GM03348 (cell line): ENCODE data around the gene NSD1.

Experiments
- DNase-seq: peaks from one replicate; pipeline ENCODE4 v3.0.0; 2012; ENCODE audit warnings: low spot score

The NSD1 gene

DNA sequence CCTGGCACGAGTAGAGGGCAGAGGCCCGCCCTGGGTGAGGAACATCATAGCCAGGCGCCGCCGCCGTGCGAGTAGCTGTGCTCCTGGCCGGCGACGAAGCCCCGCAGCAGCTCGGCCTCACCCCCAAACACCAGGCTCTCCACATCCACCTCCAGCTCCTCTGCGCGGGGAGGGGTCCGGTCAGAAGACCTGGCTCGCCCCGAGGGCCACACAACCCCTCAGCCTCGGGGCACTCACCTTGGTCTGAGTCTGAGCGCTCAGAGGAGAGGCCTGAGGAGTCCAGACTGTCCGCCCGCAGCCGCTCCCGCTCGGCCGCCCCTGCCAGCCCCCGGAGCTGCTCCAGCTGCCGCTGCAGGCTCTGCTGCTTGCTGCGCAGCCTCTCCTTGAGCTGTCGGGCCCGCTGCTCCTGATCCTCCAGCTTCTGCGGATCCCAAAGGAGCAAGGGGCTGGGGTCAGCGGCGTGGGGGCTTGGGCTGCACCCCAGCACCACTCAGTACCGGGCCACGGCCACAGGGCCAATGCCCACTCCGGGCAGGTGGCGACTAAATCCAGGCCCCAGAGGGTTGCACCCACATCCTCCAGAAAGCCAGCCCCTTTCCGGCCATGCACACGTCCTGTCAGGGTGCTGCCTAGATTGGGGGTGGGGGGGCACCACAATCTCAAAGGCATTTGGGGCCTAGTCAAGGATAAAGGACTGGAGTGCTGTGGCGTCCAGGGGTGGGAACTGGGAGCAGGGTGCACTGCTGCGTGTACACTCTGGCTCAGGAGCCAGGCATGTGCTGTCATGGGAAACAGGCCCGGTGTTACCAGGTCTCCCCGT lies 174.2 kb downstream of the NSD1 start:
- DNase-seq, result no peak

DNA sequence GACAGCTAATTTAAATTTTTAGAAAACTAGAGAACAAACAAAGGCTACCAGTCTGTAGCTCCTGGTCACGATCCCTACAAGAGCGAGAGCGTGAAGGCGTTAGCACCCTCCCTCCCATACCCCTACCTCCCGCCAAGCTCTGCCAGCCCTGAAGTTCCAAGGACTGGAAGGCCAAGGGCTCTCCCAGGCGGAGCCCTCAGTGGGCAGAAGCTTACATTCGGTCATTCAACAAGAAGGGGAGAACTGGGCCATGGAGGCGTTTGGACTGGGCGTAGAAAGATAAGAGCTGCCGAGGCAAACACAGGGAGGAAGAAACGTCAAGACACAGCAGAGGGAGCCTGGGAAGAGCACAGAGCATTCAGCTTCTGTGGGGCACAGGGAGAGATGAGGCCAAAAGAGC lies 175.2 kb downstream of the NSD1 start:
- no peak for DNase-seq

DNA sequence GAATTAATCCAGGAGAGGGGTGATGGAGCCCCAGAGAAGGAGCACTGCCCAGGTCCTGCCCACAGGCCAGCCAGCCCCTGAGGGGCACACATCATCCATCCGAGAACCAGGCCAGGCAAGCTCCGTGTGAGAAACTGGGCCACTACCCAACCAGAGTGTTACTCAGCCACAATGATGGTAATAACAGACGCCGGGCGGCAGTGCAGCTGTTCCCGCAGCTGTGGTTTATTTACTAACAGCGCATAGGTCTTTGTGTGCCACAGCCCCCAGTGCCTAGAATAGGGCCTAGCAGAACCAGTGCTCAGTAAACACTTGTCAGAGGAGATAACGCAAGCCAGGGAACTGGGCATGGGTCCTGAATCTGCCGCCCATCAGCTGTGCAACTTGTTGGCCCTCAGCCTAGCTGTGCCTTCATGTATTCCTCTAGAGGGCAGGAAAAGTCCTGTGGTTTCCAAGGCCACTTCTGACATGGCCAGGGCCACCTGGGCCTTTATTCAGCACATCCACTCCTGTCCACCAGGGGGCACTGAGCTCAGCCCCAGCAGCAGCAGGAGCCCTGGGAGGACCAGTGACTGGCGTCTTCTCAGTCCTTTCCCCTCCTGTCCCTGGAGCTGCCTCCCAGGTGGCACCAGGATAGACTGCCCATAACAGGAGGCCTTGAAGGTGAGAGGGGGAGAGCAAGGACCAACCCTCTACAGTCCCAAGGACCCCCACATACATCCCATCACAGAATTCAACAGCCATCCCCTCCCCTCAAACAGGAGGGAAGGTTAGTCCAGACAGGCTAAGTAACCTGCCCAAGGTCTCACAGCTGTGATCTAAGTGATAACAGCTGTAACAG lies 176.0 kb downstream of the NSD1 start:
- peak; percentile 80 for DNase-seq

DNA sequence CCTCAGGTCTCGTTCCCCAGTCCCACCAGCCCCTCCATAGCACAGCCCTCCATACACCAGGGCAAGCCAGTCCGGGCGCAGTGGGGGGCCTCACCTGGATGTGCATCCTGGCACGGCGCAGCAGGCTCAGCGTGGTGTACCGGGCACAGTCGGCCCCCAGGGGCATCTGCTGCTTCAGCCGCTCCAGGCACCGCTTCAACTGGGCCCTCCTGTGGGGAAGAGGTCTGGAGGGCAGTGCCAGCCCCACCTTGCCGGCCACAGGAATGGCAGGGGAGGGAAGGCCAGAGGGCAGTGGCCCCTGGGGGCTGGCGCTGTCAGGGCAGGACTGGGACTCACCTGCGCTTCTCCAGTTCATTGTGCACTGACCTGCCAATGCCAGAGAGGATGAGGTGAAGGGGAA lies 176.8 kb downstream of the NSD1 start:
- DNase-seq, result no peak

DNA sequence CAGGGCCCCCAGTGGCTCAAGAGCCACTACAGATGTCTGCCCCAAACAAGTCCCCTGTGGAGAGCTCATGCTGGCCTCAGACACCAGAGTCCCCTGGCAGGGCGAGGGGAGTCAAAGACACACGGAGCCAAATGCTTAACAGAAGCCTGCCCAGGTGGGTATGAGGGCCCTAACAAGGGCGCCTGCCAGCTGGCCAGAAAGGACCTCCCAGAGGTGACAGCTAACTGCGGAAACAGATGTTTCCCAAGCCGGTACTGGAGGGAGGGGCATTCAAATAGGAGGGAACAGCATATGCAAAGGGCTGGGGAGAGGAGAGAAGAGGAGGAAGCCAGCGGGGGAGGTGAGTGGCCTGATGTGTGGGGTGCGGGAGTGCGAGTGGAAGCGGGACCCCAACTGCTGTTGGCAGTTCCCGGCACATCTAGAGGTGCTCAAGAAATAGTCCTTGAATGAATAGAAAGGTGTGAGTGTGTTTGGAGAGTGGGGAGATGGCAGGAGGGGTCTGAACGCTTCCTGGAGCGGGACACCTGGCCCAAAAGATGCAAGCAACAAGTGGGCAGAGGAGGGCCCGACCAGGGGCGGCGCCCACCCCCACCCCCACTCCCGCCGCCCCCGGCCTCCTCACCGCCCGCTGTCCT lies 177.3 kb downstream of the NSD1 start:
- no peak for DNase-seq

DNA sequence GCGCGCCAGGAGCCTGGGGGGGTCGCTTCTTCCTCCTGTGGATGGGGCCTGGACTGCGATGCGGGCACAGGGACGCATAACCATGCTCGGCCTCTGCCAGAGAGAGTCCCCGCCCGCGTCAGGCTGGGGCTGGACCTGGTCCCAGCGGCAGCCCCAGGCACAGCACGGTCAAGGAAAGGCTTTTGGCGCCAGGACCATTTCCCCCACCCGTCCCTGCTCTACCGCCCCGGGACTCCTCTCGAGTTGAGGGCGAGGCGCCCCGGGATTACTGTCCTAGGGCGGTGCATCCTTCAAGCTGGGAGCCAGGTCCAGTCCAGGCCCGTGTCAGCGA lies 177.8 kb downstream of the NSD1 start:
- DNase-seq, result peak; percentile 37

DNA sequence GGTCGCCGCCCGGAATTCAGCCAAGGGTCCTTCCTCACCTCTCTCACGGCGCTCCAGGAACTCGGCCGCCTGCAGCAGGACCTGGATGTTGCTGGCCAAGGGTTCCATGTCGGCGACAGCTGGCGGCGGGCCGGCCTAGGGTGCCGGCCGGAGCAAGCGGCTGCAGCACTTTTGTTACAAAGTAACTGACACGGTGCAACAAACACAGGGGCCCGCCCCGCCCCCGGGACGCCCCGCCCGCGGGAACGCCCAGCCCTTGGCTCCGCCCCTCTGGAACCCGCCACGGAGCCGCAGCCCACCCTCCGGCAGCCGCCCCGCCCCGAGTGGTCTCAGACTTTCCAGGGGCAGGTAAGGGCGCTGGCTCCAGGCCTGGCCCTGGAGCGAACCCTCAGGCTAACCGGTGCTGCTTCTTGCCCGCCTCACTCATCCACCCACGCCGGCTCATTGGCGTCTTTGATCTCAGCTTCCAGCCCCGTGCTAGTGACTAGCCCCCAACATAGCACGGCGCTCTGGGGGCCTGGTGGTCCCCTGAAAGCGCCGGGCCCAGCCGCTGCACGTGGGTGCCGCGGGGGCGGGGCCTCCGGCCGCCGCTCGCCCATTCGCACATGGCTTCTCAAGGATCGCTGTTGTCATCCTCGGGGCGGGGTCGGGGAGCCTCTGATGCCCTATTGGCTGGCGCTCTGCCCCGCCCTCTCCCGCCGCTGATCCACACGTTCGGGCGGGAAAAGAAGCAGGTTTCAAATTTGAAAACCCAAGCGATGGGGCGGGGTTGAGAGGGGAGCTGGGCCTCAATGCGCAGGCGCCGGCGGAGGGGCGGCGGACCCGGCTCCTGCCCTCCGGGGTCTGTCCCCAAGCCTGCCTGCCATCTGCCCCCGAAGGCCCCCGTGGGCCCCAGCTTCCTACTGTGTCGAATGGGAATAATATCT lies 178.4 kb downstream of the NSD1 start, which contains the start of gene MXD3:
MXD3 (minus strand) TSS at position 176 of the 926 bp plus-strand sequence; CDS start at position 108, 68 bp downstream.
- DNase-seq, result peak; percentile 99

DNA sequence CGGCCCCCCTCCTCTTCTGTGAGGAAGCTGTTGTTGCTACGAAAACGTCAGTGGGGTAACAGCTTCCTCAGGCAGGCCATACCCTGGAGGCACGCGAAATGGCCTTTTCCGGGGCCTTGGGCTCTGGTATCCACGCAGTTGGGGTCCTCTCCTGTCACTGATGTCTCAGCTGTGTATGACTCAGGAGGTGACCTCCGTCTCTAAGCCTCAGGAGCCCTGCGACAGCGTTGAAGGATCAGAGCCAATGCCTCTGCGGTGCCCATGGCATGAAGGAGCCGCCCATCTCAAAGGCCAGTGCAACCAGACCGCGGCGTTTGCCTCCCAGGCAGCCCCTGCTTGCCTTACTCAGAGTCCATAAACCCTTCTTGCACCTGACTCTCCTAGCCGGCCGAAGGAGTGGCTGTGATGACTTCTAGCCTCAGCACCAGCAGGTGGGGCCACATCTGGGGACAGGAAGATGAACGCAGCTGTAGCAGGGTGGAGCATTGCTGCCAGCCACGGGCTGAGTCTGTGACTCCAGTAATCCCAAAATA lies 179.1 kb downstream of the NSD1 start:
- no peak for DNase-seq

DNA sequence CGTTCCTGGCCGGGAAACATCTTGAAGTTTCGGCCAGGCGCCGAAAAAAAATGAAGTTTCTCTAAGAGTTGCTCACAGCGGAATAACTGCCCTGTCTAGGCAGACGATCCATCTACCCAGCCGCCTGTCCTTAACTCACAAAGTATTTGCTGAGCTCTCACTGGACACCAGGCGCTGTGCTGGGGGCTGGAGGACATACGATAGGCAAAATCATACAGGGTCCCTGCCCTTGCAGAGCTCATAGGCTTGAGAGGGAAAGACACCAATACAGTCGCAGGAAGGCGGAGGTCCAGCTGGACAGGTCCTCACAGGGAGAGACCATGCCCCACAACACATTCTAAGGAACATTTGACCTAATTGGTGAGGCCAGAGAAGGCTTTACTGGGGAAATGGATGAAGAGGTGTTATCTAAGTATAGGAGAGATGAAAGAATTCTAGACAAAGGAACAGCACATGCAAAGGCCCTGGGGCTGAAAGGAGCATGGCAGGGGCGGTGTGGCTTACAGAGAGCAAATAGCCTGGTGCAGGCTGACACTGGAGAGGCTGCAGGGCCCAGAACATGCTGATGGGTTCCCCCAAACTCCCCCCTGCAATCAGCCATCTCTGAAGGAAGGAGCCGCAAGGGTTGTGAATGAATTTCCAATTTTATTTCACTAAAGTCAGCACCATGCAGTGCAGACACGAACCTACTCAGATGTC lies 180.1 kb downstream of the NSD1 start:
- DNase-seq, result no peak

DNA sequence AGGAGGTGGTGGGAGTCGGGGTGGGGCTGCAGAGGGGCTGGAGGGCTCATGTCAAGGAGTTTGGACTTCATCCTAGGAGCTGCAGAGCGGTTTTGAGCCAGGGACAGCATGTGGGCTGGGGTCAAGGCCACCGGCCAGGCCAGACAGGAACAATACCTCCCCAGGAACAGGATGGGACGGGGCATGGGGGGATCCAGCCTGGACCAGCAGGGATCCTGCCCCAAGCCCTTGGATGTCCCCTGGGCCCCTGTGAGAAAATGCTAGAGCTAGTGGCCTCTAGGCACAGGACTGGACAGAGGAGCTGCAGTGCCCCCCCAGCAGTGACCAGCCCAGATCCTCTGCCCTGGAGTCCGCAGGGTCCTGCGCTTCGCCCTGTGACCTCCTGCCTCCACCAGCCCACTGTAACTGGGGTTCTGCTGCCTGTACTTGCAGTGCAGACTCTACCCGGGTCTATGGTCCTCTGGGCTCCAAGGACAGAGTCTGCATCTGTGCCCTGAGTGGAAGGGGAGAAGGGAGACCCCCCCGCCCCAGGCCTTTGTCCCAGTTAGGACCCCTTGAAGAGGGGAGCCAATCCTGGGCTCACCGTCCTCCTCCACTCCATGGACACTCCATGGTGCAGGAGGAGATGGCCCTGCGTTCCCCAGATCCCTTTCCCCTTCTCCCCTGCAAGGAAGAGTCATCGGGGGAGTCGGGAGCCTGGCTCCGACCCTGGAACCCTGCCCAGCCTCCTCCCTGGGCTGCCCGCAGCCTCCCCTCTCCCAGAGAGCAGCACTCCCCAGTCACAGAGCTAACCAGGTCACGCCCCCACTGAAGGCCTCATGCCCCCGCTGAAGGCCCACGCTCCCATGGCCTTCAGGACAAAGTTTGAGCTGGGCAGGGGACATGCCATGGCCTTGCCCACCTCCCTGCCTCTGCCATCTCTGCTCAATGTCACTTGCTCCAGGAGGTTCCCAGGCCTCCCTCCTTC lies 181.1 kb downstream of the NSD1 start:
- no peak for DNase-seq

DNA sequence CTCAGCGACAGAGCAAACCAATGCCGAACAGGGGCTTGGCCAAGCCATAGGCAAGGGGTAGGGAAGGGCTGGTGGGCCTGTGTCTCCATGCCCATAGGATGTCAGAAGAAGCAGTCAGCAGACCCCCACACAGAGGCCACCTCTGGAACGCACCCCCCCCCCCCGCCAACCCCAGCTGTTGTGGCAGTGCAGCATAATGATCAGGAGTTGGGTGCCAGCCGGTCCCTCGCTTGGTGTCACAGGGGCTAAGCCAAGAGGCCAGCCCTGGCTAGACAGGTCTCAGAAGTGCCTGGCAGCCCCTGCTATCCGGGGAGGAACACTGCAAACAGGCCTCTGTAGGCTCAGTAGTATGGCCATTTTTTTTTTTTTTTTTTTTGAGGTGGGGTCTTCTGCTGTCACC lies 181.8 kb downstream of the NSD1 start:
- no peak for DNase-seq

DNA sequence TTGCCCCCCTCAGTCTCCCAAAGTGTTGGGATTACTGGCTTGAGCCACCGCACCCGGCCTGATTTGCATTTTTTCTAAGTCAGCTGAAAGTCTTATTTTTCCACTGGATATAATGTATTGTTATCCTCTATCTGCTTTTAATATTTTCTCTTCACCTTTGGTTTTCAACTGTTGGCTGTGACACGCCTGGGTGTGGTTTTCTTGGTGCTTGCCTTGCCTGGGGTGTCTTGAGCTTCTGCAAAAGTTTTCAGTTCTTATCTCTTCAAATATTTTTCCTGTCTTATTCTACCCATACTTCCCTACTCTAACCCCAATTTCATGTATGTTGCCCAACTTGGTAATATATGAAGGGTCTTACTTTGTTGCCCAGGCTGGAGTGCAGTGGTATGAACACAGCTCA lies 182.4 kb downstream of the NSD1 start:
- DNase-seq, result no peak

DNA sequence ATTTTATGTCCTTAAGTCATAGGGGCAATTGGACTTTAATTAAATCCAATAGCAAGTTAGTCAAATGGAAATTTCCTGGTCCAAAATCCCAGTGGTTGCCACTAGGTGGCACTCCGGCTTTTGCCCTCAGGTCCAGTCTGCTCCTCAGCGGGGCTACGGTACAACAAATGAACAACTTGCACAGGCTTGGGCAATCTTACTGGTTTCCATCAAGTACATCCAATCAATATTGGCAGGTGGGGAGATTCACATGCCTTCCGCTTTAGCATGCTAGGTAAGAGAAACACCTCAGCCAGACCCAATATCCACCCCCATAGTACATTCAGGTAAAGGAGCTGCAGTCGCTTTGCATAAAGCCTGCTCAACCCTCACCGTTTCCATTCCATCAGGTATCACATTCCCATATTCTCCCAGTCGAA lies 184.4 kb downstream of the NSD1 start:
- peak; percentile 82 for DNase-seq

DNA sequence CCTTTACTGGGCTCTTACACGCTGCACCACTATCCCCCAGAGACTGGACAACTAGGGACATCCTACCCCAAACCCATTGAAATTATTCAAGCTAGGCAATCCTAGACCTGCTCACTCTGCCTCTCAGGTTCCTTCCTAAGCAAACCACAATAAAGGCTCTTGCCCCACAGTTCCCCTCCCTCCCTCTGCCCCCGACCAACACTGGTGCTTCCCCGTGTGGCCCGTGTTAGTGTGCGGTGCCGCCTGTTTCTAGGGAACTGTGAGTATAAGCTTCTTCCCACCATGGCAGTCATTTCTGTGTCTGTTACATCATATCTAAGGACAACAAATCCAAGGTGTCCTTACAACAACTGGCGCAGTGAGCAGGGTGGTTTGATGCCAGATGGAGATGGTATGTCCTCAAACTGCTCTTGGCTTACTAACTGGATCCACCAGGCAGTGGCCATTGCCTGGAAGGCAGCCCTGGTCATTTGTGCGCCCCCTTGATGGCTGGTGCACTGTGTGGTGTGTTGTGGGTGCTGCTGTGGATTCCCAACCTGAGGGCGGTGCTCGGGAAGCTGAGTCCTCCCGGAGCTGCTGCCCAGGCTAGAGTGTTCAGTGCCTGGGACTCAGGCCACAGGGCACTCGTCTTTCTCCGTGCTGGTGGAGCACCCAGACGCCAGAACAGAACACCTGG lies 186.5 kb downstream of the NSD1 start:
- DNase-seq, result no peak

DNA sequence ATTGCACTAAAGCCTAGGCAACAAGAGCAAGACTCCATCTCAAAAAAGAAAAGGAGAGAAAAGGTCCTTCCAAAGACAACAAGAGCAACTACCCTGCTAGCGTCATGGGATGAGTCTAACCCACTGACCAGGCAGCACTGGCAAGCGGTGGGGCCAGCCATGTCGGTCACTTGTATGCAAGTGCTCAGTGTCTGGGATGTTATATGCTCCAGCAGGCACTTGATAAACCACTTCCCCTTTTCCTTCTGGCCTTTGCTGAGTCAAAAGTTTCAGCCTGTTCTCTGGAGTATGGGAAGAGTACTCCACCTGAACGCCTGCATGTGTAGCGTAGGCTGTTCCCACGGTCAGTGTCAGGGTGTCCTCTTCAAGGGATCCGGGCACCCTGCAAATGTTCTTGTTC lies 187.3 kb downstream of the NSD1 start:
- DNase-seq, result no peak

DNA sequence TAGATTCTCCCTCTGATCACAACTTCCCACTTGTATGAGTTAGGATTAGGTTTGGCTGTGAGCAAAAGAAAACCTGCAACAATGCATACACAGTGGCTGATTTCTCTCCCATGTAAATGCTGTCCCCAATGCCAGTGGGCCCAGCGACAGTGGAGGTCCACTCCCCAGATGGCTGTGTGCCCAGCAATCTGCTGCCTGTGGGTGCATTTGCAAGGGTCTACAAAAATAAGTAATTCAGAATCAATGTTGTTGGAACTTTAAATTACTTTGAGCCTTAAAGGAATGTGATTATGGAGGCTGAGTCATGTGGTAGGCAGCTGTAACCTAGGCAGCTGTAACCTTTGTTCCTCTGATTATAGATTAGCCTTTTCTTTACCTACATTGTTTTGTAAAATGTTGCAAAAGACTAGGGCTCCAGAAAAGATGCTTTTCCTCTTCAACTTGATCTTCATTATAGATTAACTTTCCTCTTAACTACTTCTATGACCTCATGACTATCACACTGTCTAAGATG lies 192.4 kb downstream of the NSD1 start:
- DNase-seq, result no peak

DNA sequence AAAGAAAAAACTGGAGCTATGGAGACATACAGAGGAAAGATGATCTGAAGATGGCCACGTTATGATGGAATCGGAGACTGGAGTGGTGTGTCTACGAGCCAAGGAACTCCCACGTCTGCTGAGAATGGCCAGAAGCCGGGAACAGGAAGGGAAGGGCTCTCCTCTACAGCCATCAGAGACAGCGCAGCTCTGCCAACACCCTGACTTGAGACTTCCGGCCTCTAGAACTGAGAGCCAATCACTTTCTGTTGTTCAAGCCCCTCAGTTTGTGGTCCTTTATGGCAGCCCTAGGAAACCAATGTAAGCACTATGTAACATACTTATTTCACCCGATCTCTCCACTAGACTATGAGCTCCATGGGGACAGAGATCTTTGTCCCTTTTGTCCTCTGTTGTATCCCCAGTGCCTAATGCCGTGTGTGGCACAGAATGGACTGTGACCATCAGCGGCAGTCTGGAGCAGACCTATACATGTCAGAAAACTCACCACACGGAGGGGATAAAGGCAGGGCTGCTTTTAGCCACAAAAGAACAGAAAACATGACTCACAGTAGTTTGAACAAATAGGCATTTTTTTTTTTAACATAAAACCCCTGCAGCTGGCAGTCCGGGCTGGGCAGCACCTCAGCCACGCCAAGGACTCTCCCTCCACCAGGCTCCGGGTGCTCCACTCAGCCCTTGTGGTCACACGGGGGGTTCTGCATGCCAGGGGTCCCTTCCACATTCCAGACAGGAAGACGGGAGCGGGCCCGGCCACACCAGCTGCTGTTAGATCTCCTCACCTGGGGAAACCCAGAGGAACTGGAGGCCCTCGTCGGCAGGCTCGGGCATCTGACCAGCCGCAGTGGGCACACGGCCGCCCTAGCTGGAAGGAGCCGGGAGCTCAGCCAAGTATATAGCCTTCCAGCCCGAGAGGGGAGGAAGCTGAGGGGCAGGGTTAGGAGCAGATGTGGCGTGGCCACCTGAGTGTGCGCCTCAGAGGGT lies 194.3 kb downstream of the NSD1 start:
- no peak for DNase-seq
